HG02885 (cell line): ENCODE data around the gene GPR156.
"Not testable (repeated sequence)": the region's sequence is repeated elsewhere in the genome, so short reads cannot be mapped to it uniquely, and the experiment has no call there.

Experiments
- ATAC-seq: cut with Tn5 transposase; IDR thresholded peaks from one replicate; pipeline ENCODE4 v1.9.1; 2021; ENCODE audit warnings: mild to moderate bottlenecking; ENCODE audit not compliant: unreplicated experiment, poor library complexity

The GPR156 gene

DNA sequence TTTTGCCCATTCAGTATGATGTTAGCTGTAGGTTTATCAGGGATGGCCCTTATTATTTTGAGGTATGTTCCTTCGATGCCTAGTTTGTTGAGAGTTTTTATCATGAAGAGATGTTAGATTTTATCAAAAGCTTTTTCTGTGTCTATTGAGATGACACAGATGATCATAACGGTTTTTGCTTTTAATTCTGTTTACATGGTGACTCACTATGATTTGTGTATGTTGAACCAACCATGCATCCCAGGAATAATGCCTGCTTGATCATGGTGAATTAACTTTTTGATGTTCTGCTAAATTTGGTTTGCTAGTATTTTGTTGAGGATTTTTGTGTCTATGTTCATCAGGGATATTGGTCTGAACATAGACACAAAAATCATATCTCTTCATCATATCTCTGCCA is 8.3 kb downstream of the GPR156 start:
- ATAC-seq: no peak

DNA sequence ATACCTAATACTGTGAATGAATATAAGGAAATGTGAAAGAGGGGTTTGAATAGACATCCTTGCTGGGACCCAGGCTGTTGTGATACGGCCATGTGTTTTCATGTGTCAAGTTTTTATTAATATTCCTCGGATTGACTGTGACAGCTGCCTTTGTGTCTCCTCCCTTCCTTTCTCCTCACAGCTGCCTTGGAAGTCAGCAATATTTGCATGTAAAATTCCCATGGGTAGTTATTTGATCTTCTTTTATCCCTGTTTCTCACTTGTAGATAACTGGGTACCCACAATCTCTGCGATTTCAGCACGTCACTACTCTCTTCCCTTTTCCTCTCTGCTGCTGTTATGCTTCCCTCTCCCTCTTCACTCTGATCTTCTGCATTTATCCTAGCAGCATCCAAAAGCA is 9.4 kb downstream of the GPR156 start:
- ATAC-seq: no peak

DNA sequence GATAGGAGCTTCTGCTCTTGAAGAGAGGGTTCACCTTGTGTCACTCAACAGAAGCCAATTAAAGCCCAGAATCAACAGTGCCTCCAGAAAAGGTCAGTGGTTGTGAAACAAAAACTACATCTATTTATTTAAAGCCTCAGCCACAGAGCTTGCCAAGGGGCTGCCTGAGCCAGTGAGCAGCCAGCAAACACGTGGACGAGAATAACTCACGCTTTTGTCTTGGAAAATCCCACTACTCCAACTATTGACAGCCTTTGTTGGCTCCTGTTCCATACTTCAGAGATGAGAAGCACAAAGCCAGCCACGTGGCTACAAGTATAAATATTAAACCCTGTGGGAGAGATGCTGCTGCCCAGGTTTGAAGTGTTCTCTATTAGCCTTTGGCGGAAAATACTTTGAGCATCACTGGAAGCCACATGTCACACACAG is 10.3 kb downstream of the GPR156 start:
- ATAC-seq: no peak

DNA sequence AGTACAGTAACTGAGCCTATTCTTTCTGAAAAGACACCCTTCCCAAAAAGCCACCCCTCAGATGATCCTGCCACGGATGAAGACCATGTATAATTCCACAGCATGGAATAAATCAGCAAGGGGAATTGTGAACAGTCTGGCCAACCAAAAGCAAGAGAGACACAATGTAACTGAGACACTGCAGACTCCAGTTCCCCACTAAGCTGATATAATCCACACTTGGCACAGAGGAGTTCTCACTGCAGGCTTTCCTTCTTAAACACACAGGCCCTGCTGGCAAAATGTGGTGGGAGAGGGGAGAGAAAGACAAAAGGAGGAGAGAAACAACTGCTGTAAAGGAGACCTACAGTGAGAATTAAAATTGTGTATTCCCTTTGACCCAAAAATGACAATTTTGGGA is 12.7 kb downstream of the GPR156 start:
- no peak for ATAC-seq

DNA sequence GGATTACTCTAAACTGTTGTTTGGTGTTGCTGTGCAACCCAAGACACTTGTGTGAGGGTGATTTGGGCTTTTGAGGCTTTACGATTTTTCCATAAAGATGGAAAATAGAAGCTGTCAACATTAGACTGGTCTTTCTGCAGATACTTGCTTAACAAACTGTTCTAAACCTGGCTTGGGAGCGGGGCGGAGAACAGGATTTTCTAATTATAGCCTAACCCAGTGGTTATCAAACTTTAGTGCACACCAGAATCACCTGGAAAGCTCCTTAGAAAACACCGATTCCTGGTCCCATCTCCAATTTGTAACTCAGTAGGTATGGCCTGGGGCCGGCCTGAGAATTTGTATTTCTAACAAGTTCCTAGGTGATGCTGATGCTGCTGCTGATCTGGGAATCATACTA is 19.0 kb downstream of the GPR156 start:
- ATAC-seq: no peak

DNA sequence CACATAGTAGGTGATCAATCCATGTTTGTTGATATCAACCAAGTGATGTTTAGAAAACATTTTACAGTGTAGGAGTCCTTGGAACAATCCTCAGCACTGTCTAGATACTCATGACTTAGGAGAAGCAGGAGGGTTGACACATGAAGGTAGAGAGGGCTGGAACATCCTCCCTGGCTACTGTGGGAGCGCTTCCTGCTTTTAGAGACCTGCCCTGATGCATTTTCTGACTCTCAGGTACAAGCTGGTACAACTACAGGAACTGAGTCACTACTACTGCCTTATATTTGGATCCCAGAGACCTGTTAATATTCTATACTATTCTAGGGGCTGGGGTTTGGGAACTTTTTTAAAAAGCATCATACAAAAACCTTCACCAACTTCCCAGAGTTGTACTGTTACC is 20.1 kb downstream of the GPR156 start:
- no peak for ATAC-seq

DNA sequence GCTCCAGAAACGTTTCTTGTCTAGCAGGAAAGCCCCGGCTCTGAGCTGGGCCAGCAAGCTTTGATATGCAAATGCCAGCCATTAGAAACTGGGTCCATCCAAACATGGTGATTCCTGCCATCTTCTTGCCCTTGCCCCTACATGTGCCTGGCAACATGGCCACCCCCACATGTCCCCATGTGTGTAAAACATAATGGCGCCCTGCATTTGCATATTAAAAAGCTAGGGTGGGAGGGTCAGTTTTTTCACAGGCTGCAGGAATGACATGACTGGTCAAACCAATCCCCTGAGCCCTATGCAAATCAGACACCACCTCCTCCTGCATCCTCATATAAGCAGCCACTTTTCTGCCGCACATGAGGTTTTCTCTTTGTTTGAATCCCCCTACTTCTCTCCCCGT is 21.2 kb downstream of the GPR156 start:
- no peak for ATAC-seq

DNA sequence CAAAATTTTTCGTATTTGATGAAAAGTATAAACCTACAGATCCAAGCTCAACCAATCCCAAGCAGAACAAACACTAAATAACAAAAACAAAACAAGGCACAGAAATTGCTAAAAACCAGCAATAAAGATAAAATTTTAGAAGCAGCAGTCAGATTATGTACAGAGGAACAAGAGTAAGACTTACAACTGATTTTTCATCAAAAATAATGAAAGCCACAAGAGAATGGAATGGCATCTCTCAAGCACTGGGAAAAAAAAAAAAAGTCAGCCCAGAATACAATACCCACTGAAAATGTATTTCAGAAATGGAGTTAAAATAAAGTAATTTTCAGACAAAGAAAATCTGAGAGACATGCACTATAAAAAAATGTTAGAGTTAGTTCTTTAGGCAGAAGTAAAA is 27.0 kb downstream of the GPR156 start:
- no peak for ATAC-seq

DNA sequence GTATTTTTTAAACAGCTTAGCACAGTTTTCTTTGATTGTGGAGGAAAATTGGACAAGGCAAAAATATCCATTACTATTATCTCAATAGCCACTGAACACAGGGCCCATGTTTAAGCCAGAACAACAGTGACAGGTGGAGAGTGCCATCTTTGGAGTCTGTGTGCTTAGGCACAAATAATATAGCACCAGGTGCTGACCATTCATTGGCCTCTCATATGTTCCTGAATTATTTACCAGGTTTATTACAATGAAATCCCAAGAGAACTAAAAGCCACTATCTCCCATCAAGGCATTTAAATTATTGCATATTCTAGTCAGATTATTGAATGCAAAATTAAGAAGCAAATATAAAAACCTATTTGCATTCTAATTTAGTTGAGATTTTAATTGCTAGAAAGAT is 39.6 kb downstream of the GPR156 start:
- no peak for ATAC-seq

DNA sequence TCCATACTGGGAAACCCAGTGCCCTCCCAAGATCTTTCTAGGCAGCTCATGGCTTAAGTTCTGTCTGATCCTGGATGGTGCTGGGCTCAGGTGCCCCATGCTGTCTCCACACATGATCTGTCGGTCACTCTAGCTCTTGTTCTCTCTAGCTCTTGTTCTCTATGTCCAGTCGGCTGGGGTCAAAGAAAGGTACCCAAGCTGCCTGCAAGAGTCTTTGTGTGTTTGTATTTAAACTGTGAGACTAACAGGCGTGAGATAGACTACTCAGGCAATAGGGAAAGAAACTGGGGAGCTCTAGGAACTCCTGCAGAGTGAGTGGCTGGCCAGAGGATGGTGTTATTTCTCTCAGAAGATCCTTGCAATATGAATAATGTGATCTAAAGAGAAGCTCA is 40.2 kb downstream of the GPR156 start:
- ATAC-seq: no peak

DNA sequence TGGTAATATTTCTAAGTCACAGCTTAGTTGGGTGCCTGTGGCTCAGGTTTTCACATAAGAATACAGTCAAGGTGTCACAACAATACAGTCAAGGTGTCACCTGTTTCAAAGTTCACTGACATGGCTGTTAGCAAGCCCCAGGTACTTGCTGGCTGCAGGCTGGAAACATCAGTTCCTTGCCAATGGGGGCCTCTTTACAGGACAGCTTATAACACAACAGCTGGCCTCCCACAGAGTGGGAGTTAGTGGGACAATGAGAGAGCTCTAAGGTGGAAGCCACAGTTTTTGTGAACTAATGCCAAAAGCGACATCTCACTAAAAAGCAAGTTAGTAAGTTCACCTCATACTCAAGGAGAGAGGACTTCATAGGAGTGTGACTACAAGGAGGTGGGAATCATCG is 45.4 kb downstream of the GPR156 start:
- no peak for ATAC-seq

DNA sequence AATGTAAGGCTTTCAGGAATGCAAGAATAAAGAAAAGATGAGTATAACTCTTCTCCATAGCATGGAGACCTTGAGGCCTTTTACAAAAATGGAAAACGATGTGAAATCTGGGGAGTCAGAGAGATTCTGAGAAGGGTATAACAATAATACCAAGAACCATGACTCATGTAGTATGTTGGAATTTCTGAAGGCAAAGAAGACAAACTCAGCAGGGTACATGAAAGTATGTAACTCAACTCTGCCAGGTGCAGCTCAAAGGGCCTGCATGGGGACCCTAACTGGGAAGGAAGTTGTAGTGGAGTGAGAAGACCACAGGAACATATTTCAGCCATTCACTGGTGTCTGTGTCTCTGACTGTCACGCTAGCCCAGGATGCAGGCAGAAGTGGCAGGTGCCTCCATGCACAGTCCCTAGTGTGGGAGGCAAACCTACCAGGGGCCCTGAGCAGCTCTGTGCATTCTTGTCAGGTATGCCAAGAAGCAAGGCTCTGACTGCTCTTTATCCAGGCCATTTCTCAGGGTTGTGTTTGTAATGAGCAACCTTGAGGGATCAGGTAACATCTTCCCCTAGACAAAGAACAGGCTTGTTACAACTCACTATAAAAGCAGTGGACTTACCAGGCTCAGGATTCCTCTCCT is 57.2 kb downstream of the GPR156 start:
- no peak for ATAC-seq

DNA sequence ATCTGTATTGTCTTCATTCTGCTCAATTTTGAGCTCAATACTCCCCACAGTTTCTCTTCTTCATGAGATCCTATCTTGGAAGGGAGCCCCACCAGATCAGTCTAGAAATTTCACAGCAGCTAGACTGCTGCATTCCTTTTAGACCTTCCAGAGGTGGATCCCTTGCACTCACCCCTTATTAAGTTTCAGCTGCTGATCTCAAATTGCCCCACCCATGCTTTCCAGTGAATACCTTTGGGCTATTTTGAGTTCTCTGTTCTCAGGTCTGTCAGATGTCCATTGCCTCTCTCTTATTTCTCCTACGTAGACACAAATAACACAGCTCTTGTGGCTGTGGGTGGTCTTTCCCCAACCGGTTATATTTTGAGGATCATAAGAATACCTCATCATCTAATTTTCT is 60.8 kb downstream of the GPR156 start:
- no peak for ATAC-seq

DNA sequence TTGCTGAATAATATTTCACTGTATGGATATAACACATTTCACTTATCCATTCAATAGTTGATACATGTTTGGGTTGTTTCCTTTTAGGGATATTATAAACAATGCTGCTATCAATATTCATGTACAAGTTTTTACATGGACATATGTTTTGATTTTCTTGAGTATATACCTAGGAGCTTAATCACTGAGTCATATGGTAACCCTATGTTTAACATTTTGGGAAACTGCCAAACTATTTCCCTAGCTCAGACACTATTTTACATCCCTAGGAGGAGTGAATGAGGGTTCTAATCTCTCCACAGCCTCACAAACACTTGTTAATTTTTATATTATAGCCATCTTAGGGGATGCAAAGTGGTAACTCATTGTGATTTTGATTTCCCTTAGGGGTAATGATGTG is 66.0 kb downstream of the GPR156 start:
- no peak for ATAC-seq

DNA sequence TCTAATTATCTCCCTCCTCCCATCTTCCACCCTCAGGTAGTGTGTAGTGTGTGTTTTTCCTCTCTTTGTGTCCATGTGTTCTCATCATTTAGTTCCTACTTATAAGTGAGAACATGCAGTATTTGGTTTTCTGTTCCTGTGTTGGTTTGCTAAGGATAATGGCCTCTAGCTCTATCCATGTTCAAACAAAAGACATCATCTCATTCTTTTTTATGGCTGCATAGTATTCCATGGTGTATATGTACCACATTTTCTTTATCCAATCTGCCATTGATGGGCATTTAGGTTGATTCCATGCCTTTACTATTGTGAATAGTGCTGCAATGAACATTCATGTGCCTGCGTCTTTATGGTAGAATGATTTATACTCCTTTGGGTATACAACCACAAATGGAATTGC is 68.4 kb downstream of the GPR156 start:
- ATAC-seq: not testable (repeated sequence)

DNA sequence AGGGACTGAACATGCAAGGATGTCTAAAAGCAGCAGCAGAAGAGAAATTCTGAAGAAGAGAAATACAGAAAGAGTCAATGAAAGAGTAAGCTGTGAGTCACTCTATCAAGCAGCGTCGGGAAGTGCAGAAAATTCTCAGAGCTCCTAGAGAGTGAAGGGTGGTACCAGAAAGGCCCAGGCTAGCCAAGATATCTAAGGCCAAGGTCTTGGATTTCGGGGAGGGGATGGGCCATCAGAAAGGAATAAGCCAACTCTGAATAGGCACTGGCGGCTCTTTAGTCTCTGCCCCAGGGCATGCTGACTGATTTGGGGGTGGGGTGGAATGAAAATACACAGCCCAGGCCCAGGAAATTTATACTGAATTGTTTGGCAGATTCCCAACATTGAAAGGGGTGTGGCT is 70.8 kb downstream of the GPR156 start:
- ATAC-seq: no peak

DNA sequence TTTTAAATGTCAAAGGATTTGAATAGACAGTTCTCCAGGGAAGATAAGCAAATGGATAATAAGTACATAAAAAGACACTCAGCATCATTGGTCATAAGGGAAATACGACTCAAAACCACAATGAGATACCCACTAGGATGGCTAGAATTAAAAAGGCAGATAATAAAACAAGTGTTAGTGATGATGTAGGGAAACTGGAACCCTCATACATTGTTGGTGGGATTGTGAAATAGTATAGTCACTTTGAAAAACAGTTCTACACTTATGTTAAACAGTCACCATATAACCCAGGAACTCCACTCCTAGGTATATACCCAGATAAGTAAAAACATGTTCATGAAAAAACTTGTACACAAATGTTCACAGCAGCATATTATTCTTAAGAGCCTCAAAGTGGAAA is 72.5 kb downstream of the GPR156 start:
- ATAC-seq: no peak

DNA sequence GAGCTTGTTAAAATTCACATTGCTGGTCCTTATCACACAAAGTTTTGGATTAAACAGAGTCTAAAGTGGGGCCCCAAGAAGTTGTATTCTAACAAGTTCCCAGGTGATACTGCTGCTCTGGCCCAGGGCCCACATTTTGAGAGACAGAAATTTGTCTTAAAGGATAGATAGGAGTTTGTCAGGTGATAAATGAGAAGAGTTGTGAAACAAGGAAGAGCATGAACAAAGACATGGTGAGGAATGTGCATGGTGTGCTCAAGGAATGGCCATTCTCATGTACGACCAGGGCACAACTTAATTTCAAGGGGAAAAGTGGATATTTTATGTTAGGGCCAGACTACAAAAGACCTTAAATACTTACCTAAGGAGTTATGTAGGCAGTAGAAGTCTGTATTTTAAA is 75.6 kb downstream of the GPR156 start:
- ATAC-seq: no peak

DNA sequence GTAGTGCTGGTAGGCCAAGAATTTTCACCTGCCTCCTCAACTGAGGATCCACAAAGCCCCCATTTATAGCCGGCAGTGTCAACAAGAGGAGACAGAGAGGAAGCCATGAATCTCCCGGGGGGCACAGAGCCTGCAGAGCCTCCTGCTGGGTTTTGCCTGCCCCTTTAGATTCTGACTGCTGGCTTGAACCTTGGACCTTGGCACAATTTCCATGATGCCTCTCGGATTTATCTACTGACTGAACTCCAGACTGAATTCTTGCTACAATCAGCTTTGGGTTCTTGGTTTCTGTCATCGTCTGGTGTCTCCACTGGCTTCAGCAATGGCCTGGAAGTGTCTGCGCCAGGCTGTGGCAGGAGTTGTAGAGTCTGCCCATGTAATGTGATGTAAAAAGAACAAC is 80.7 kb downstream of the GPR156 start:
- no peak for ATAC-seq

DNA sequence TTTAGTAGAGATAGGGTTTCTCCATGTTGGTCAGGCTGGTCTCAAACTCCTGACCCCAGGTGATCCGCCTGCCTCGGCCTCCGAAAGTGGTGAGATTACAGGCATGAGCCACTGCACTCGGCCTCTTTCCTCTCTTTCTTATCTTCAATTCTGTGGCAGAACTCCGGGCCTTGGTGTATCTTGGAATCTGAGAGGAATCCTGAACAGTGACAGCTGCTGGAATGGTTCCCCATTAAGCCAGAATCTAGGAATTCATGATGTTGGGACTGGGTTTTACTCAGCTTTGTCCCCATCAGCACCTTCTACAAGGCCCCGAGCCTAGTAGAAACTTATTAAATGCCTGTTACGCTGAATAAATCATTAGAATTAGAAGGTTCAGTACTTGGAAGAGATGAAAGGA is 81.4 kb downstream of the GPR156 start:
- no peak for ATAC-seq

DNA sequence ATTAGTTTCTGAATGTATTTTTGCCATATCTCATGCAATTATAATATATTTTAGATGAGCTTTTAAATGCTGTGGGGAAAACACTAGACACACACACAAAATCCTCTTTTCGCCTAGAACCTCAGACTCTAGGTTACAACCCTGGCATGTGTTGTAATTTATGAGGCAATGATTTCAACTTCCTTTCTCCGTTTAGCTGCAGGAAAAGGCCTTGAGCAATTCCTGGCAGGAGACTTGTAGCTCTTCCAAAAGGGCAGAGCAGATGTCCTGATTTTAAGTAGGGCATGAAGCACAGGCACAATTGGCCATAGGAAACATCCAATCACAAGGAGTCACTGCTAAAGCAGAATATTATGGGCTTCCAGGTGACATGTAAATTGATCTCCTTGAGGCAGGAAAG is 82.0 kb downstream of the GPR156 start:
- no peak for ATAC-seq

DNA sequence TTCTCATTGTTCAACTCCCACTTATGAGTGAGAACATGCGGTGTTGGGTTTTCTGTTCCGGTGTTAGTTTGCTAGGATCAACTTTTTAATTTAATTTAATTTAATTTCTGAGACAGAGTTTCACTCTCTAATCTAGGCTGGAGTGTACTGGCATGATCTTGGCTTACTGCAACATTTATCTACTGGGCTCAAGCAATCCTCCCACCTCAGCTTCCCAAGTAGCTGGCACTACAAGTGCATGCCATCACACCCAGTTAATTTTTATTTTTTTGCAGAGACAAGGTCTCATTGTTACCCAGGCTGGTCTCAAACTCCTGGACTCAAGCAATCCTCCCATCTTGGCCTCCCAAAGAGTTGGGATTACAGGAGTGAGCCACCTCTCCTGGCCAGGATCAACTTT is 82.7 kb downstream of the GPR156 start:
- no peak for ATAC-seq
